H1 (cell line): ENCODE results near the gene COL6A2. TPM values are rescaled to one million over a fixed set of nuclear protein-coding genes. Genes with fewer than 3 reads are reported as not detected.

Source experiments
- CTCF ChIA-PET: fragments of 300-600 bp; sonication (Branson Sonifier 250); formaldehyde crosslinking; loops from one replicate; lab custom pipeline; 2021; ENCODE audit not compliant: partially characterized antibody; lab: Charles Lee
- POLR2A ChIA-PET: fragments of 300-600 bp; sonication (Branson Sonifier 250); formaldehyde crosslinking; loops from one replicate; lab custom pipeline; 2021; ENCODE audit warnings: inconsistent platforms; ENCODE audit not compliant: partially characterized antibody; lab: Charles Lee
- DNase-seq, 2 experiments: peaks; one replicate each; pipeline versions ENCODE4 v3.0.0 to v3.0.0-alpha.2; 2010 to 2022; ENCODE audit warnings: low spot score in 2 of 2, low read depth in 1 of 2, mixed read lengths in 1 of 2
- FAIRE-seq: peaks from 2 replicates; lab custom pipeline; 2011; peaks lifted over from hg19 to GRCh38; lab: Jason Lieb, UNC
- H2AFZ ChIP-seq: 2 replicates; pipeline ENCODE4 v1.8.1; 2012; ENCODE audit warnings: low read length, inconsistent platforms
- H2AK5ac ChIP-seq: 2 replicates; pipeline ENCODE4 v1.6.1; 2013; ENCODE audit warnings: low read depth, low read length
- H2BK120ac ChIP-seq: replicated peaks from 2 replicates; pipeline ENCODE3; 2013; ENCODE audit warnings: low read depth, low read length, inconsistent platforms
- H2BK12ac ChIP-seq: 2 replicates; pipeline ENCODE4 v1.6.1; 2013; ENCODE audit warnings: low read depth, low read length
- H2BK15ac ChIP-seq: 2 replicates; pipeline ENCODE4 v1.6.1; 2013; ENCODE audit warnings: low read length
- H2BK20ac ChIP-seq: 2 replicates; pipeline ENCODE4 v1.6.1; 2013; ENCODE audit warnings: low read length
- H2BK5ac ChIP-seq: 2 replicates; pipeline ENCODE4 v1.6.1; 2013; ENCODE audit warnings: low read depth, low read length
- H3K14ac ChIP-seq: 2 replicates; pipeline ENCODE4 v1.6.1; 2013; ENCODE audit warnings: inconsistent platforms; ENCODE audit not compliant: insufficient read length
- H3K18ac ChIP-seq: 2 replicates; pipeline ENCODE4 v1.6.1; 2013; ENCODE audit warnings: low read length; ENCODE audit errors: extremely low read depth
- H3K23ac ChIP-seq: 2 replicates; pipeline ENCODE4 v1.6.1; 2013; ENCODE audit warnings: inconsistent platforms; ENCODE audit not compliant: insufficient read length
- H3K23me2 ChIP-seq: 2 replicates; pipeline ENCODE4 v1.6.1; 2013; ENCODE audit warnings: low read depth, low read length
- H3K27ac ChIP-seq: 2 replicates; pipeline ENCODE4 v1.6.1; 2011; ENCODE audit warnings: low read depth, low read length, inconsistent platforms
- H3K27me3 ChIP-seq, 4 experiments: replicated peaks in 1 of 4; 1 replicate in 1 of 4; 2 replicates in 3 of 4; pipeline versions ENCODE4 v1.6.1 to v1.8.1; 2011 to 2013; ENCODE audit warnings: low read length in 3 of 4, mild to moderate bottlenecking in 3 of 4, inconsistent platforms in 2 of 4, mixed read lengths in 2 of 4, moderate library complexity in 1 of 4; ENCODE audit not compliant: control insufficient read depth in 3 of 4, insufficient read depth in 3 of 4; ENCODE audit errors: extremely low read depth in 1 of 4
- H3K36me3 ChIP-seq, 4 experiments: 2 replicates each; pipeline versions ENCODE4 v1.6.1 to v1.8.1; 2011 to 2013; ENCODE audit warnings: mild to moderate bottlenecking in 4 of 4, low read length in 3 of 4, moderate library complexity in 2 of 4, control low read depth in 1 of 4, inconsistent platforms in 1 of 4; ENCODE audit not compliant: insufficient read depth in 4 of 4, control insufficient read depth in 2 of 4
- H3K4ac ChIP-seq: replicated peaks from 2 replicates; pipeline ENCODE3; 2013; ENCODE audit warnings: low read length, low read depth, mixed read lengths, inconsistent platforms; ENCODE audit not compliant: insufficient read length
- H3K4me1 ChIP-seq, 4 experiments: replicated peaks in 1 of 4; 1 replicate in 1 of 4; 2 replicates in 3 of 4; pipeline versions ENCODE4 v1.6.1 to v1.8.1; 2011 to 2013; ENCODE audit warnings: low read length in 3 of 4, inconsistent platforms in 2 of 4, mixed read lengths in 1 of 4; ENCODE audit not compliant: insufficient read depth in 4 of 4, control insufficient read depth in 3 of 4
- H3K4me2 ChIP-seq, 2 experiments: 2 replicates each; pipeline versions ENCODE4 v1.6.1 to v1.8.1; 2011 to 2013; ENCODE audit warnings: low read depth in 2 of 2, low read length in 2 of 2, control low read depth in 1 of 2, inconsistent platforms in 1 of 2, mild to moderate bottlenecking in 1 of 2; ENCODE audit not compliant: insufficient read depth in 1 of 2
- H3K4me3 ChIP-seq, 4 experiments: fragments of 200-600, 300-600 bp in 1 of 4; sonication (generic), shearing (Covaris generic), sonication (Bioruptor Twin) in 1 of 4; 2 replicates each; pipeline versions ENCODE4 v1.5.1 to v1.8.1; 2011 to 2016; ENCODE audit warnings: low read length in 4 of 4, low read depth in 3 of 4, control low read depth in 2 of 4, inconsistent platforms in 2 of 4, mild to moderate bottlenecking in 2 of 4, mixed read lengths in 1 of 4, moderate library complexity in 1 of 4; ENCODE audit not compliant: insufficient read depth in 2 of 4; ENCODE audit errors: extremely low read depth in 1 of 4
- H3K56ac ChIP-seq: replicated peaks from 2 replicates; pipeline ENCODE3; 2013; ENCODE audit warnings: low read depth, mild to moderate bottlenecking, mixed read lengths, low read length, inconsistent platforms; ENCODE audit not compliant: insufficient read length
- H3K79me1 ChIP-seq: 2 replicates; pipeline ENCODE4 v1.6.1; 2013; ENCODE audit warnings: low read depth, low read length, control low read depth
- H3K79me2 ChIP-seq, 2 experiments: 2 replicates each; pipeline versions ENCODE4 v1.6.1 to v1.8.1; 2012 to 2013; ENCODE audit warnings: low read length in 2 of 2, mild to moderate bottlenecking in 2 of 2, inconsistent platforms in 1 of 2; ENCODE audit not compliant: insufficient read depth in 2 of 2, control insufficient read depth in 1 of 2
- H3K9ac ChIP-seq, 4 experiments: replicated peaks in 1 of 4; 1 replicate in 1 of 4; 2 replicates in 3 of 4; pipeline versions ENCODE4 v1.6.1 to v1.8.1; 2011 to 2013; ENCODE audit warnings: low read depth in 3 of 4, low read length in 3 of 4, control low read depth in 2 of 4, mild to moderate bottlenecking in 2 of 4, moderate library complexity in 2 of 4, inconsistent platforms in 1 of 4; ENCODE audit errors: extremely low read depth in 1 of 4
- H3K9me3 ChIP-seq, 2 experiments: 2 replicates each; pipeline versions ENCODE4 v1.6.1 to v1.8.1; 2012 to 2013; ENCODE audit warnings: mild to moderate bottlenecking in 2 of 2, moderate library complexity in 2 of 2, control low read depth in 1 of 2, inconsistent platforms in 1 of 2, low read depth in 1 of 2, low read length in 1 of 2, mixed read lengths in 1 of 2; ENCODE audit not compliant: insufficient read depth in 2 of 2
- H4K20me1 ChIP-seq, 2 experiments: replicated peaks in 1 of 2; 2 replicates each; pipeline versions ENCODE3 to v1.8.1; 2011 to 2013; ENCODE audit warnings: inconsistent platforms in 2 of 2, low read length in 2 of 2, mild to moderate bottlenecking in 1 of 2; ENCODE audit not compliant: insufficient read depth in 2 of 2, control insufficient read depth in 1 of 2
- H4K5ac ChIP-seq: 2 replicates; pipeline ENCODE4 v1.6.1; 2013; ENCODE audit warnings: low read length, low read depth, mixed read lengths, inconsistent platforms; ENCODE audit not compliant: insufficient read length
- H4K8ac ChIP-seq: 2 replicates; pipeline ENCODE4 v1.8.0; 2013; ENCODE audit warnings: mild to moderate bottlenecking, moderate library complexity, low read length, inconsistent platforms; ENCODE audit not compliant: insufficient read depth; ENCODE audit errors: extremely low read depth
- H4K91ac ChIP-seq: replicated peaks from 2 replicates; pipeline ENCODE3; 2013; ENCODE audit warnings: low read length, mixed read lengths, inconsistent platforms; ENCODE audit not compliant: insufficient read length
- ASH2L ChIP-seq: fragments of 200-600, 300-600 bp; sonication (generic); IDR thresholded peaks from one replicate; pipeline ENCODE4 v1.7.1; 2017; ENCODE audit warnings: low read length
- BCL11A ChIP-seq, 2 experiments: IDR thresholded peaks; one replicate each; pipeline ENCODE4 v1.6.1; 2011; ENCODE audit warnings: low read depth in 2 of 2, low read length in 2 of 2, mild to moderate bottlenecking in 2 of 2
- CBX5 ChIP-seq: fragments of 300-800, 300-1000 bp; sonication (generic); IDR thresholded peaks from 2 replicates; pipeline ENCODE4 v1.7.1; 2016; ENCODE audit warnings: antibody characterized with exemption, low read length, low read depth
- CREB1 ChIP-seq: IDR thresholded peaks from 2 replicates; pipeline ENCODE4 v1.6.1; 2012; ENCODE audit warnings: inconsistent platforms
- JUN ChIP-seq: IDR thresholded peaks from 2 replicates; pipeline ENCODE4 v1.6.1; 2011; ENCODE audit warnings: low read depth, mild to moderate bottlenecking, improper control_type of control experiment, low read length
- KDM1A ChIP-seq: fragments of 200-600, 300-600 bp; sonication (generic); IDR thresholded peaks from 2 replicates; pipeline ENCODE4 v1.7.1; 2016; ENCODE audit warnings: mild to moderate bottlenecking, low read length, borderline replicate concordance
- NRF1 ChIP-seq: IDR thresholded peaks from 2 replicates; pipeline ENCODE4 v1.6.1; 2011; ENCODE audit warnings: mild to moderate bottlenecking, low read depth, low read length, improper control_type of control experiment
- SIN3A ChIP-seq, 2 experiments: IDR thresholded peaks in 1 of 2; conservative IDR thresholded peaks in 1 of 2; 2 replicates each; pipeline ENCODE4 v1.6.1; 2011 to 2012; ENCODE audit warnings: low read length in 2 of 2, improper control_type of control experiment in 1 of 2, low read depth in 1 of 2, mild to moderate bottlenecking in 1 of 2
- YY1 ChIP-seq: IDR thresholded peaks from 2 replicates; pipeline ENCODE4 v1.6.1; 2011; ENCODE audit warnings: low read depth, mild to moderate bottlenecking, low read length
- WGBS, 2 experiments: shearing (Covaris generic) in 1 of 2; methylation state at CpG; one replicate each; pipeline versions ENCODE4 v1.1.6 to v1.1.7; 2013 to 2015; ENCODE audit warnings: low lambda C conversion rate in 2 of 2, mixed read lengths in 2 of 2, inconsistent platforms in 1 of 2, low coverage in 1 of 2, missing lambda C conversion rate in 1 of 2; ENCODE audit not compliant: insufficient replicate concordance in 2 of 2, insufficient coverage in 1 of 2, insufficient read length in 1 of 2; ENCODE audit errors: extremely low coverage in 1 of 2, missing lambda C conversion rate in 1 of 2; 5-methylcytosine and 5-hydroxymethylcytosine counted together
- polyA plus RNA-seq, 7 experiments: library from polyadenylated mRNA; depleted of rRNA in 3 of 7; stranded (reverse) in 5 of 7; unstranded in 2 of 7; fragments of >200 nt in 5 of 7; fragments of 200-250 nt in 2 of 7; gene quantifications; 1 replicate in 5 of 7; 2 replicates in 1 of 7; 4 replicates in 1 of 7; pipeline versions ENCODE4 v1.2.1 to v1.2.3, GENCODE V29; 2011 to 2013; ENCODE audit warnings: missing spikeins in 2 of 7, mixed read lengths in 2 of 7
- total RNA-seq: library from RNA; stranded (reverse); fragmentation: NEBNext Ultra II Directional; extraction: Animal tissue kit (Norgen Biotek cat#: 25700); gene quantifications from 2 replicates; pipeline ENCODE4 v1.2.1, GENCODE V29; 2021

The COL6A2 gene
- total and polyA plus RNA-seq, 2 of the 8 experiments (the other 6 are each of a cell fraction or from before 2014, with no cell fraction given) = 60.1 to 62.7 TPM

DNA sequence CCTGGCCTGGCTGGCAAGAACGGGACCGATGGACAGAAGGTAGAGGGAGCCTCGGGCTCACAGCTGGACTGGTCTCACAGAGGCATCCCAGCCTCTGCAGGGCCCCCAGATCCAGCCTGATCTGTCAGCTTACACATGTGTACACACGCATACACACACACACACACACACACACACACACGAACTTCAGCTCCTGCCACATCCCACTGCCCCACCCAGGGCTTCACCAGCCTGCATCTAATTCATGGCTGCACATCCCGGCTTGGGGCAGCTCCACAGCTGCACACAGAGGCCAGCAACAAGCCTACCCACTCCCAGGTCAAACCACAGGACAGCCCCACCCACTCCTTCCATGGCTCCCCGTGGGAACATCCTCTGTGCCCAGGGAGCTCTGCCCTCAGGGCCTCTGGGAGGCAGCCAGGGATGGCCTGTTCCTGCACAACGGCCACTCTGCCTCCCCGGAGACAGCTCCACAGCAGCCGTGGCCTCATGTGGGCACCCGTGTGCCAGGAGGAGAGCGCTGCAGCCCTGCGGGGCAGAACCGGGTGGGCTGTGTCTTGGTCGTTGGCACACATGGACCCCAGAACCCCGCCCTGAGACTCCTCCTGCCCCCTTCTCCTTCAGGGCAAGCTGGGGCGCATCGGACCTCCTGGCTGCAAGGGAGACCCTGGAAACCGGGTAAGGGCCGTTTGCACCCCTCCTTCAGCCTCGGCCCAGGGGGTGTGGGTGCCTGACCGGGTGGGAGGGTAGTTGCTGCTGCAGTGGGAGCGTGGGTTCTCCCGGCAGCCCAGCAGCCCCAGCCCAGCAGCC is 19.1 kb downstream of the COL6A2 start:
- H3K4me2 ChIP-seq = no peak overlapping the region
- POLR2A ChIA-PET = no interaction called here
- H2AK5ac ChIP-seq = no peak overlapping the region
- FAIRE-seq = no peak
- H2BK15ac ChIP-seq = no peak overlapping the region
- H3K23ac ChIP-seq = no peak overlapping the region
- CTCF ChIA-PET = interaction anchor here (1.2 to 3.1 kb wide), 3 partner anchors 26 to 36 kb away, joined by 3 to 14 read pairs (median 4); no protein-coding TSS in a partner anchor
- 90% methylated on average over 22 of the region's 24 CpGs; no CpG with 5 or more reads in 1 of the 2 experiments for WGBS, 2 experiments
- peaks cover 0 to 4% of the 10 kb centered on the region in 2 experiments; a peak in 2 of 4 replicates for H3K9me3 ChIP-seq
- no peak overlapping the region for H3K9ac ChIP-seq
- H3K23me2 ChIP-seq = no peaks in the 10 kb centered on the region
- peaks cover 0 to 32% (median 2%) of the 10 kb centered on the region in 4 experiments; a peak in 5 of 8 replicates for H3K36me3 ChIP-seq
- no peaks in the 10 kb centered on the region for H3K27me3 ChIP-seq
- H3K79me2 ChIP-seq = no peaks in the 10 kb centered on the region
- no peak overlapping the region for H3K56ac ChIP-seq
- no peak overlapping the region for H2BK120ac ChIP-seq
- DNase-seq = peak in 1 of 2 experiments; percentile 41
- no peak overlapping the region for H3K18ac ChIP-seq
- no peaks in the 10 kb centered on the region for H3K79me1 ChIP-seq
- H3K4me1 ChIP-seq = no peaks in the 10 kb centered on the region
- no peak overlapping the region for H3K14ac ChIP-seq
- no peak overlapping the region for H2BK5ac ChIP-seq
- H2AFZ ChIP-seq = no peak overlapping the region
- H4K8ac ChIP-seq = no peak overlapping the region; the same call in 1 of the 2 replicates
- peaks cover 0 to 2% of the 10 kb centered on the region in 2 experiments for H4K20me1 ChIP-seq
- H4K91ac ChIP-seq = no peak overlapping the region
- H3K27ac ChIP-seq = no peak overlapping the region
- H3K4me3 ChIP-seq = no peak overlapping the region
- no peak overlapping the region for H4K5ac ChIP-seq
- no peak overlapping the region for H3K4ac ChIP-seq
- H2BK20ac ChIP-seq = no peak overlapping the region
- H2BK12ac ChIP-seq = no peak overlapping the region
- TF ChIP-seq JUN (no peak), KDM1A (no peak), NRF1 (no peak), CBX5 (no peak), BCL11A (IDR thresholded peaks at IDR 0.05; ENCODE audit: low read depth in 2 of 2, low read length in 2 of 2) (no peak), CREB1 (no peak), ASH2L (no peak), SIN3A (conservative IDR thresholded peaks at IDR 0.05 in 1 of 2, IDR thresholded peaks at IDR 0.05 in 1 of 2; ENCODE audit: low read depth in 1 of 2, low read length in 2 of 2) (no peak), YY1 (no peak)
